ENCODE results near the gene LMO1.
A peak's percentile ranks its signal among the peaks of the same experiment; 100 is the strongest.

The LMO1 gene

DNA sequence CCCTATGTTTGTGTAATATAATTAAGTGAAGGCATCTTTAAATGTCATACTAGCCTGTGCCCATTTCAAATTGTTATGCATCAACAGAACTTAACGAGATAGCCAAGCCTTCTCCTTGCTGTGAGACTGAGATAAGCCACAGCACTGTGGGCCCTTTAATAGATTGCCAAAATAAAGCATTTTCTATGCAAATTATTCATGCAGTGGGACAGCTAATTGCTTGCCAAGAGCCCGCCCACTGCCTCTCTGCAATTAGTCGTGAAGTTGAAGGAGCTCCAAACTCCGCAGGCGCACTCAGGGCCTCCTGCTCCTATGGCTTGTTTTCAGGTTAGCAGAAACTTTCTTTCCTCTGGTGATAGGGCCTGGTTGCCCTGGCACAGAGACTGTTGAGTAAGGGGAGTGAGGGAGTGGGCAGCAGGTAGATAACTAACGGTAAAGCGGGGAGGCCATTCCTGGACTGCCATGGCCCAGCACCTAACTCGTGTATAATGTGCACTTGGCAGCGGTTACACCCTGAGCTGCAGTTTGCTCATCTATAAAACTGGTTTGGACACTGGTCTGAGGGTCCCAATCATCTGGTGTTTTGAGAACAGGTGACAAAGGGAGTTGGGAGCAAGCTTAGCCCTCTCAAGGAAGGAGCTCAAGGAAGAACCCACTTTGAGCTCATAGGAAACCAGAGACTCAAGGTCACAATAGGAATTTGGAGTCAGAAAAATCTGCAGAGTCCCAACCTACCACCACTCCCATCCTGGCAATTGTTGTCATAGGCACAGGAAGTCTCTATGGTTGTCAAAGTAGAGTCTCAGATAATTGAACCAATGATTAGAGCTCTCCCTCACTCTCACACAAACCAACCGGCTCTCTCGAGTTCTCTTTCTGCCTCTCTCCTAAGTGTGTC, 60.9 kb downstream of the LMO1 start:
- DNase-seq: no peak

- no peak for DNase-seq
Observed at GRCh38 chr11:8201644-8202365, 61.9 kb downstream of the LMO1 start.

- no peak for DNase-seq
Observed at GRCh38 chr11:8199676-8200075, 64.0 kb downstream of the LMO1 start.

GRCh38 chr11:8196749-8197148, 66.9 kb downstream of the LMO1 start:
- no peak for DNase-seq

DNA sequence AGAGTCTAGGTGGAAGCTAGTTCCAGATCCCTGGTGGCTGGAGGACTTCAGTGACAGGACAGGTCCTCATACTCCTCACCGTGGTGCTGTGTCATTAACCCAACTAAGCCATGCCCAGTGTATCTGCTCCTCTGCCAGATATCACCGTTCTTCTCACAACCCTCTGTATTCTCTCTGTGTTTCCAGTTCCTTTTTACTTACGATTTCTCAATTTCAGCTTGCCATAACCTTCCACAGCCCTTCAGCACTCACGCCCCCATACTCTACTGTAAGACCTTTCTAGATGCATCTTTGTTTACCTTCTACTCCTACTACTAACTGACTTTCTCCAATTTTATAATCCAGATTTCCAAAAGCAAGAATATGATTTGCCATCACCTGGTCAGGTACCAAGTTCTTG, 68.7 kb downstream of the LMO1 start:
- DNase-seq: no peak

- DNase-seq: no peak
Observed at GRCh38 chr11:8192896-8193209, 70.8 kb downstream of the LMO1 start.

- DNase-seq: peak; percentile 85
Observed at GRCh38 chr11:8192016-8192895, 71.4 kb downstream of the LMO1 start.

- DNase-seq: no peak
Observed at GRCh38 chr11:8190431-8190830, 73.2 kb downstream of the LMO1 start.

DNA sequence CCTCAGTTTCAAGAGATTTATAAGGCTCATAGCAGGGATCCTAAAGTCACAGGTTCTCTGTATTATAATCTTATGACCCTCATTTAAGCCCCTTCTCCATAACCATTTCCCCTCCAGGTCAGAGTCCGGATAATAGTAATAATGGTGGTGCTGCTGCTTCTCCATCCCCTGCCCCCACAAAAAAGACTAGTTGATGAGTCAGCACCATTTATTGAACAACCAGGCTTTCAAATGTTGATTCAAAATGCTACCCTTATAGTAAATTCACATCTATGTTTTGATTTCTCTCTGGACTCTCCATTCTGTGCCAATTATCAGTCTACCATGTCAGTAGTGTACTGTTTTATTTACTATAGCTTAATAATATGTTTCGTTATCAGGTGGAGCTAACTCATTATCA, 77.2 kb downstream of the LMO1 start:
- no peak for DNase-seq

DNA sequence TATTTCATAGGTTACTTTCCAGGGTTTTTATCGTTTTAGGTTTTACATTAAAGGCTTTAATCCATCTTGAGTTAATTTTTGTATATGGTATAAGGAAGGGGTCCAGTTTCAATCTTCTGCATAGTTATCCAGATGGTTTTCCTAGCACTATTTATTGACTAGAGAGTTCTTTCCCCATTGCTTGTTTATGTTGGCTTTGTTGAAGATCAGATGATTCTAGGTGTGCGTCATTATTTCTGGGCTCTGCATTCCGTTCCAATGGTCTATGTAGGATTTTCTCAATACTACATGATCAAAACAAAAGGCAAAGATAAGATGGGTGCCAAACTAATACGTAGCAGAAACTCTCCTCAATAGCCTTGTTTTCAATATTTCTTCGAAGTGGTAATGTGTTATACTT, 80.6 kb downstream of the LMO1 start:
- no peak for DNase-seq

DNA sequence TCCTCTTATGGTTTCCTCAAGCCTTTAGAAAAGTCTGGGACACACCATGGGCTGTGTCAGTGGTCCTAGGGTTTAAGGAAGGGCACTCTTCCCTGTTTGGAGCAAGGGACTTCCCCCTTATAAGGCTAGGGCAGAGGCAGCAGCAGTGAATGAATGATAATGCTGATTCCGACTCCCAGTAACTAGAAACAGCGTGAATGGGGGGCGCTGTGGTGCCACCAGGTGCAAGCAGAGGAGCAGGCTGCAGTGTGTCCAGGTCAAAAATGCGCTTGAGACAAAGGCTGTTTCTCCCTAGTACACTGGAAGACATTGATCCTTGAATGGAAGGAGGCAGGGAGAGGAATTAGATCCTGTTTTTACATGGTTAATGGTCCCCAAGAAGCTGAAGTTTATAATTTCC, 83.2 kb downstream of the LMO1 start:
- DNase-seq: no peak

DNA sequence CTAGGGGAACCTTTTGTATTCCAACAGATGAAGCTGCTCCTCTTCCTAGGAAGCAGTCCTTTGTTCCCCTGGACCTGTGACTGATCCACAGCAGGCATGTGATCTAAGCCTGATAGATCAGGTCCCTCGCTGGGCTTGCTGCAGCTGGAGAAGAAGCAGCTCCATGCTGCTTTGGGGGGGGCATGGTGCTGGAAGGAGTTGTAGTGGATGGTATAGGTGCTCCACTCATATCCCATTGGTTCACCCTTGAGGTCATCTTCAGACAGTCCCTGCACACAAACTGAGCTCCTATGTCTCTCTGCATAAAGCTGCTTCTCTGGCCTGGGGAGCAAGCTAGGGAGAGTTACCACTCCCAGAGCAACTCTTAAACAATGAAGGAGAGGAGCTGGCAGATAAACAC, 85.4 kb downstream of the LMO1 start:
- DNase-seq: no peak

- DNase-seq: no peak
Observed at GRCh38 chr11:8177136-8177535, 86.5 kb downstream of the LMO1 start.
